H1 (cell line): Measurements from ENCODE around the gene PTPN12. TPM values are rescaled to one million over a fixed set of nuclear protein-coding genes. Genes with fewer than 3 reads are reported as not detected.
A peak's percentile ranks its signal among the peaks of the same experiment; 100 is the strongest.

Experiments used
- CTCF ChIA-PET: fragments of 300-600 bp; sonication (Branson Sonifier 250); formaldehyde crosslinking; loops from one replicate; lab custom pipeline; 2021; ENCODE audit not compliant: partially characterized antibody; lab: Charles Lee
- POLR2A ChIA-PET: fragments of 300-600 bp; sonication (Branson Sonifier 250); formaldehyde crosslinking; loops from one replicate; lab custom pipeline; 2021; ENCODE audit warnings: inconsistent platforms; ENCODE audit not compliant: partially characterized antibody; lab: Charles Lee
- DNase-seq, 2 experiments: peaks; one replicate each; pipeline versions ENCODE4 v3.0.0 to v3.0.0-alpha.2; 2010 to 2022; ENCODE audit warnings: low spot score in 2 of 2, low read depth in 1 of 2, mixed read lengths in 1 of 2
- FAIRE-seq: peaks from 2 replicates; lab custom pipeline; 2011; peaks lifted over from hg19 to GRCh38; lab: Jason Lieb, UNC
- H2AFZ ChIP-seq: 2 replicates; pipeline ENCODE4 v1.8.1; 2012; ENCODE audit warnings: low read length, inconsistent platforms
- H2AK5ac ChIP-seq: 2 replicates; pipeline ENCODE4 v1.6.1; 2013; ENCODE audit warnings: low read depth, low read length
- H2BK120ac ChIP-seq: replicated peaks from 2 replicates; pipeline ENCODE3; 2013; ENCODE audit warnings: low read depth, low read length, inconsistent platforms
- H2BK12ac ChIP-seq: 2 replicates; pipeline ENCODE4 v1.6.1; 2013; ENCODE audit warnings: low read depth, low read length
- H2BK15ac ChIP-seq: 2 replicates; pipeline ENCODE4 v1.6.1; 2013; ENCODE audit warnings: low read length
- H2BK20ac ChIP-seq: 2 replicates; pipeline ENCODE4 v1.6.1; 2013; ENCODE audit warnings: low read length
- H2BK5ac ChIP-seq: 2 replicates; pipeline ENCODE4 v1.6.1; 2013; ENCODE audit warnings: low read depth, low read length
- H3K14ac ChIP-seq: 2 replicates; pipeline ENCODE4 v1.6.1; 2013; ENCODE audit warnings: inconsistent platforms; ENCODE audit not compliant: insufficient read length
- H3K18ac ChIP-seq: 2 replicates; pipeline ENCODE4 v1.6.1; 2013; ENCODE audit warnings: low read length; ENCODE audit errors: extremely low read depth
- H3K23ac ChIP-seq: 2 replicates; pipeline ENCODE4 v1.6.1; 2013; ENCODE audit warnings: inconsistent platforms; ENCODE audit not compliant: insufficient read length
- H3K23me2 ChIP-seq: 2 replicates; pipeline ENCODE4 v1.6.1; 2013; ENCODE audit warnings: low read depth, low read length
- H3K27ac ChIP-seq: 2 replicates; pipeline ENCODE4 v1.6.1; 2011; ENCODE audit warnings: low read depth, low read length, inconsistent platforms
- H3K27me3 ChIP-seq, 4 experiments: replicated peaks in 1 of 4; 1 replicate in 1 of 4; 2 replicates in 3 of 4; pipeline versions ENCODE4 v1.6.1 to v1.8.1; 2011 to 2013; ENCODE audit warnings: low read length in 3 of 4, mild to moderate bottlenecking in 3 of 4, inconsistent platforms in 2 of 4, mixed read lengths in 2 of 4, moderate library complexity in 1 of 4; ENCODE audit not compliant: control insufficient read depth in 3 of 4, insufficient read depth in 3 of 4; ENCODE audit errors: extremely low read depth in 1 of 4
- H3K36me3 ChIP-seq, 4 experiments: 2 replicates each; pipeline versions ENCODE4 v1.6.1 to v1.8.1; 2011 to 2013; ENCODE audit warnings: mild to moderate bottlenecking in 4 of 4, low read length in 3 of 4, moderate library complexity in 2 of 4, control low read depth in 1 of 4, inconsistent platforms in 1 of 4; ENCODE audit not compliant: insufficient read depth in 4 of 4, control insufficient read depth in 2 of 4
- H3K4ac ChIP-seq: replicated peaks from 2 replicates; pipeline ENCODE3; 2013; ENCODE audit warnings: low read length, low read depth, mixed read lengths, inconsistent platforms; ENCODE audit not compliant: insufficient read length
- H3K4me1 ChIP-seq, 4 experiments: replicated peaks in 1 of 4; 1 replicate in 1 of 4; 2 replicates in 3 of 4; pipeline versions ENCODE4 v1.6.1 to v1.8.1; 2011 to 2013; ENCODE audit warnings: low read length in 3 of 4, inconsistent platforms in 2 of 4, mixed read lengths in 1 of 4; ENCODE audit not compliant: insufficient read depth in 4 of 4, control insufficient read depth in 3 of 4
- H3K4me2 ChIP-seq, 2 experiments: 2 replicates each; pipeline versions ENCODE4 v1.6.1 to v1.8.1; 2011 to 2013; ENCODE audit warnings: low read depth in 2 of 2, low read length in 2 of 2, control low read depth in 1 of 2, inconsistent platforms in 1 of 2, mild to moderate bottlenecking in 1 of 2; ENCODE audit not compliant: insufficient read depth in 1 of 2
- H3K4me3 ChIP-seq, 4 experiments: fragments of 200-600, 300-600 bp in 1 of 4; sonication (generic), shearing (Covaris generic), sonication (Bioruptor Twin) in 1 of 4; 2 replicates each; pipeline versions ENCODE4 v1.5.1 to v1.8.1; 2011 to 2016; ENCODE audit warnings: low read length in 4 of 4, low read depth in 3 of 4, control low read depth in 2 of 4, inconsistent platforms in 2 of 4, mild to moderate bottlenecking in 2 of 4, mixed read lengths in 1 of 4, moderate library complexity in 1 of 4; ENCODE audit not compliant: insufficient read depth in 2 of 4; ENCODE audit errors: extremely low read depth in 1 of 4
- H3K56ac ChIP-seq: replicated peaks from 2 replicates; pipeline ENCODE3; 2013; ENCODE audit warnings: low read depth, mild to moderate bottlenecking, mixed read lengths, low read length, inconsistent platforms; ENCODE audit not compliant: insufficient read length
- H3K79me1 ChIP-seq: 2 replicates; pipeline ENCODE4 v1.6.1; 2013; ENCODE audit warnings: low read depth, low read length, control low read depth
- H3K79me2 ChIP-seq, 2 experiments: 2 replicates each; pipeline versions ENCODE4 v1.6.1 to v1.8.1; 2012 to 2013; ENCODE audit warnings: low read length in 2 of 2, mild to moderate bottlenecking in 2 of 2, inconsistent platforms in 1 of 2; ENCODE audit not compliant: insufficient read depth in 2 of 2, control insufficient read depth in 1 of 2
- H3K9ac ChIP-seq, 4 experiments: replicated peaks in 1 of 4; 1 replicate in 1 of 4; 2 replicates in 3 of 4; pipeline versions ENCODE4 v1.6.1 to v1.8.1; 2011 to 2013; ENCODE audit warnings: low read depth in 3 of 4, low read length in 3 of 4, control low read depth in 2 of 4, mild to moderate bottlenecking in 2 of 4, moderate library complexity in 2 of 4, inconsistent platforms in 1 of 4; ENCODE audit errors: extremely low read depth in 1 of 4
- H3K9me3 ChIP-seq, 2 experiments: 2 replicates each; pipeline versions ENCODE4 v1.6.1 to v1.8.1; 2012 to 2013; ENCODE audit warnings: mild to moderate bottlenecking in 2 of 2, moderate library complexity in 2 of 2, control low read depth in 1 of 2, inconsistent platforms in 1 of 2, low read depth in 1 of 2, low read length in 1 of 2, mixed read lengths in 1 of 2; ENCODE audit not compliant: insufficient read depth in 2 of 2
- H4K20me1 ChIP-seq, 2 experiments: replicated peaks in 1 of 2; 2 replicates each; pipeline versions ENCODE3 to v1.8.1; 2011 to 2013; ENCODE audit warnings: inconsistent platforms in 2 of 2, low read length in 2 of 2, mild to moderate bottlenecking in 1 of 2; ENCODE audit not compliant: insufficient read depth in 2 of 2, control insufficient read depth in 1 of 2
- H4K5ac ChIP-seq: 2 replicates; pipeline ENCODE4 v1.6.1; 2013; ENCODE audit warnings: low read length, low read depth, mixed read lengths, inconsistent platforms; ENCODE audit not compliant: insufficient read length
- H4K8ac ChIP-seq: 2 replicates; pipeline ENCODE4 v1.8.0; 2013; ENCODE audit warnings: mild to moderate bottlenecking, moderate library complexity, low read length, inconsistent platforms; ENCODE audit not compliant: insufficient read depth; ENCODE audit errors: extremely low read depth
- H4K91ac ChIP-seq: replicated peaks from 2 replicates; pipeline ENCODE3; 2013; ENCODE audit warnings: low read length, mixed read lengths, inconsistent platforms; ENCODE audit not compliant: insufficient read length
- ASH2L ChIP-seq: fragments of 200-600, 300-600 bp; sonication (generic); IDR thresholded peaks from one replicate; pipeline ENCODE4 v1.7.1; 2017; ENCODE audit warnings: low read length
- ATF3 ChIP-seq: IDR thresholded peaks from 2 replicates; pipeline ENCODE4 v1.6.1; 2011; ENCODE audit warnings: low read depth, mild to moderate bottlenecking, low read length; ENCODE audit not compliant: insufficient read depth
- CBX5 ChIP-seq: fragments of 300-800, 300-1000 bp; sonication (generic); IDR thresholded peaks from 2 replicates; pipeline ENCODE4 v1.7.1; 2016; ENCODE audit warnings: antibody characterized with exemption, low read length, low read depth
- EGR1 ChIP-seq: IDR thresholded peaks from 2 replicates; pipeline ENCODE4 v1.6.1; 2011; ENCODE audit warnings: low read depth, low read length, borderline replicate concordance
- EZH2 ChIP-seq: fragments of 200-600 bp; sonication (generic); IDR thresholded peaks from 2 replicates; pipeline ENCODE4 v1.7.1; 2012; ENCODE audit warnings: low read depth, mild to moderate bottlenecking, moderate library complexity, low read length, inconsistent platforms; ENCODE audit not compliant: severe bottlenecking
- FOSL1 ChIP-seq: IDR thresholded peaks from 2 replicates; pipeline ENCODE4 v1.6.1; 2011; ENCODE audit warnings: mild to moderate bottlenecking, low read depth, low read length, moderate library complexity; ENCODE audit not compliant: insufficient read depth
- KDM1A ChIP-seq: fragments of 200-600, 300-600 bp; sonication (generic); IDR thresholded peaks from 2 replicates; pipeline ENCODE4 v1.7.1; 2016; ENCODE audit warnings: mild to moderate bottlenecking, low read length, borderline replicate concordance
- NANOG ChIP-seq: IDR thresholded peaks from 2 replicates; pipeline ENCODE4 v1.6.1; 2011; ENCODE audit warnings: low read length, low read depth, mild to moderate bottlenecking, inconsistent platforms; ENCODE audit not compliant: insufficient read depth, poor library complexity, severe bottlenecking
- NRF1 ChIP-seq: IDR thresholded peaks from 2 replicates; pipeline ENCODE4 v1.6.1; 2011; ENCODE audit warnings: mild to moderate bottlenecking, low read depth, low read length, improper control_type of control experiment
- POLR2AphosphoS5 ChIP-seq: IDR thresholded peaks from 2 replicates; pipeline ENCODE4 v1.6.1; 2011; ENCODE audit warnings: low read depth, low read length
- WGBS, 2 experiments: shearing (Covaris generic) in 1 of 2; methylation state at CpG; one replicate each; pipeline versions ENCODE4 v1.1.6 to v1.1.7; 2013 to 2015; ENCODE audit warnings: low lambda C conversion rate in 2 of 2, mixed read lengths in 2 of 2, inconsistent platforms in 1 of 2, low coverage in 1 of 2, missing lambda C conversion rate in 1 of 2; ENCODE audit not compliant: insufficient replicate concordance in 2 of 2, insufficient coverage in 1 of 2, insufficient read length in 1 of 2; ENCODE audit errors: extremely low coverage in 1 of 2, missing lambda C conversion rate in 1 of 2; 5-methylcytosine and 5-hydroxymethylcytosine counted together
- polyA plus RNA-seq, 7 experiments: library from polyadenylated mRNA; depleted of rRNA in 3 of 7; stranded (reverse) in 5 of 7; unstranded in 2 of 7; fragments of >200 nt in 5 of 7; fragments of 200-250 nt in 2 of 7; gene quantifications; 1 replicate in 5 of 7; 2 replicates in 1 of 7; 4 replicates in 1 of 7; pipeline versions ENCODE4 v1.2.1 to v1.2.3, GENCODE V29; 2011 to 2013; ENCODE audit warnings: missing spikeins in 2 of 7, mixed read lengths in 2 of 7
- total RNA-seq: library from RNA; stranded (reverse); fragmentation: NEBNext Ultra II Directional; extraction: Animal tissue kit (Norgen Biotek cat#: 25700); gene quantifications from 2 replicates; pipeline ENCODE4 v1.2.1, GENCODE V29; 2021

The PTPN12 gene
- total and polyA plus RNA-seq, 2 of the 8 experiments (the other 6 are each of a cell fraction or from before 2014, with no cell fraction given), result 39.7 to 132 TPM

GRCh38 chr7:77538281-77539212 is 1.5 kb downstream of the PTPN12 start:
- peak overlapping the region; percentile 86 for H4K5ac ChIP-seq
- peak overlapping the region; percentile 93 for H4K8ac ChIP-seq
- peak overlapping the region; percentile 63 to 78 for H3K4me2 ChIP-seq
- 1% methylated on average over 23 of the region's 30 CpGs; no CpG with 5 or more reads in 1 of the 2 experiments for WGBS, 2 experiments
- H3K4me1 ChIP-seq, result peaks cover 0 to 3% (median 2%) of the 10 kb centered on the region in 4 experiments; a peak in 3 of 7 replicates
- FAIRE-seq, result no peak
- ChIA-PET CTCF (interaction anchor here (0.9 kb wide), 1 partner anchor 11 kb away, joined by 4 read pairs; no protein-coding TSS in a partner anchor), POLR2A (interaction anchor here (0.6 to 1.2 kb wide), 6 partner anchors 9 to 260 kb away, joined by 3 to 4 read pairs (median 4); partner anchors contain the start of genes PHTF2 and TMEM60)
- H3K27ac ChIP-seq, result peak overlapping the region; percentile 83
- H2BK15ac ChIP-seq, result peak overlapping the region; percentile 81; the same call in 1 of the 2 replicates
- H2BK5ac ChIP-seq, result peak overlapping the region; percentile 99
- no peak overlapping the region; the same call in 1 of the 2 replicates for H2AFZ ChIP-seq
- H2BK20ac ChIP-seq, result no peak overlapping the region
- no peak overlapping the region for H2AK5ac ChIP-seq
- no peaks in the 10 kb centered on the region for H3K79me1 ChIP-seq
- H3K36me3 ChIP-seq, result no peaks in the 10 kb centered on the region
- peak overlapping the region; percentile 86 to 91 (median 90) for H3K9ac ChIP-seq
- H4K20me1 ChIP-seq, result peaks cover 14 to 18% of the 10 kb centered on the region in 2 experiments
- peaks cover 0 to 12% of the 10 kb centered on the region in 2 experiments; a peak in 1 of 4 replicates for H3K9me3 ChIP-seq
- peaks cover 30 to 60% of the 10 kb centered on the region in 2 experiments for H3K79me2 ChIP-seq
- H3K27me3 ChIP-seq, result no peaks in the 10 kb centered on the region
- peak overlapping the region; percentile 97 for H3K56ac ChIP-seq
- DNase-seq, result peak; percentile 60 to 65
- peak overlapping the region; percentile 99 for H3K18ac ChIP-seq
- no peak overlapping the region for H3K14ac ChIP-seq
- H4K91ac ChIP-seq, result peak overlapping the region; percentile 99
- H2BK120ac ChIP-seq, result peak overlapping the region; percentile 99
- H2BK12ac ChIP-seq, result peak overlapping the region; percentile 95
- peaks cover 5% of the 10 kb centered on the region; the same call in 1 of the 2 replicates for H3K23me2 ChIP-seq
- peak overlapping the region; percentile 92 to 96 (median 93) for H3K4me3 ChIP-seq
- H3K23ac ChIP-seq, result no peak overlapping the region
- peak overlapping the region; percentile 99 for H3K4ac ChIP-seq
- TF ChIP-seq NANOG (no peak), FOSL1 (no peak), POLR2AphosphoS5 (peak; percentile 29; the same call in 1 of the 2 replicates), KDM1A (no peak), EZH2 (no peak), ATF3 (no peak), NRF1 (no peak), CBX5 (no peak), EGR1 (peak; percentile 52; the same call in 1 of the 2 replicates), ASH2L (peak; percentile 69)
